ENCODE results near the gene CASZ1. TPM values are rescaled to one million over a fixed set of nuclear protein-coding genes. Genes with fewer than 3 reads are reported as not detected.
A peak's percentile ranks its signal among the peaks of the same experiment; 100 is the strongest.

CASZ1 gene
- total RNA-seq, 4 donors from 2014 or later, result 5.2 to 38.5 (median 18.7) TPM

DNA sequence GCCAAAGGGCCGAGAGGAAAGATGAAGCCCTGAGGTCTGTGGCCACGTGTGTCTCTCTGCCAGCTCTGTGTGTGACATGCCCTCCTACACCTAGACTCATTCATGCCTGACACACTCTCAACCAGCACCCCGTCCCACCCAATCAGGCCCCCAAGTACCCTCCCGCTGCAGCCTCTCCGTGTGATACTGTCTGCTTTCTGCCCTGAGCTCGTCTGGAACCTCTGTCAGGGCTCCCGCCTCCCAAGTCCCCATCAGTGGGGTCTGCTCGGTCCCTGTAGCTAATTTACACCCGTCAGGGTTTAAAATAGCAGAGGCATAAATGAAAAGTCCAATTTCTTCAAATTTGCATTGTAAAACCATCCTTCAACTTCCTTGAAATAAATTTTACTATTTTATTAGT lies 20.7 kb downstream of the CASZ1 start:
- H3K4me1 ChIP-seq, result peaks cover 10 to 11% of the 10 kb centered on the region in 2 donors
- no peaks in the 10 kb centered on the region for H3K27me3 ChIP-seq
- no peak overlapping the region for H3K27ac ChIP-seq
- no peaks in the 10 kb centered on the region for H3K36me3 ChIP-seq
- peak in 1 of 2 donors; percentile 15 for DNase-seq
- H3K4me3 ChIP-seq (replicated peaks in 1 of 3), result no peak overlapping the region
- WGBS, 2 donors, result 57 to 69% methylated on average over 9 of the region's 9 CpGs
- intact Hi-C loops (cut with DNase I), result no loop called here
- no peaks in the 10 kb centered on the region for H3K9me3 ChIP-seq
- no peak for TF ChIP-seq POLR2A (IDR thresholded peaks at IDR 0.05)
- TF ChIP-seq, protein P1, sequence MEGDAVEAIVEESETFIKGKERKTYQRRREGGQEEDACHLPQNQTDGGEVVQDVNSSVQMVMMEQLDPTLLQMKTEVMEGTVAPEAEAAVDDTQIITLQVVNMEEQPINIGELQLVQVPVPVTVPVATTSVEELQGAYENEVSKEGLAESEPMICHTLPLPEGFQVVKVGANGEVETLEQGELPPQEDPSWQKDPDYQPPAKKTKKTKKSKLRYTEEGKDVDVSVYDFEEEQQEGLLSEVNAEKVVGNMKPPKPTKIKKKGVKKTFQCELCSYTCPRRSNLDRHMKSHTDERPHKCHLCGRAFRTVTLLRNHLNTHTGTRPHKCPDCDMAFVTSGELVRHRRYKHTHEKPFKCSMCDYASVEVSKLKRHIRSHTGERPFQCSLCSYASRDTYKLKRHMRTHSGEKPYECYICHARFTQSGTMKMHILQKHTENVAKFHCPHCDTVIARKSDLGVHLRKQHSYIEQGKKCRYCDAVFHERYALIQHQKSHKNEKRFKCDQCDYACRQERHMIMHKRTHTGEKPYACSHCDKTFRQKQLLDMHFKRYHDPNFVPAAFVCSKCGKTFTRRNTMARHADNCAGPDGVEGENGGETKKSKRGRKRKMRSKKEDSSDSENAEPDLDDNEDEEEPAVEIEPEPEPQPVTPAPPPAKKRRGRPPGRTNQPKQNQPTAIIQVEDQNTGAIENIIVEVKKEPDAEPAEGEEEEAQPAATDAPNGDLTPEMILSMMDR (IDR thresholded peaks at IDR 0.05), result no peak

GRCh38 chr1:10774615-10775310 lies 21.7 kb downstream of the CASZ1 start:
- intact Hi-C loops (cut with DNase I), result no loop called here
- no peak for DNase-seq
- no peak for TF ChIP-seq POLR2A (IDR thresholded peaks at IDR 0.05)
- TF ChIP-seq, protein P1 (IDR thresholded peaks at IDR 0.05), result no peak

DNA sequence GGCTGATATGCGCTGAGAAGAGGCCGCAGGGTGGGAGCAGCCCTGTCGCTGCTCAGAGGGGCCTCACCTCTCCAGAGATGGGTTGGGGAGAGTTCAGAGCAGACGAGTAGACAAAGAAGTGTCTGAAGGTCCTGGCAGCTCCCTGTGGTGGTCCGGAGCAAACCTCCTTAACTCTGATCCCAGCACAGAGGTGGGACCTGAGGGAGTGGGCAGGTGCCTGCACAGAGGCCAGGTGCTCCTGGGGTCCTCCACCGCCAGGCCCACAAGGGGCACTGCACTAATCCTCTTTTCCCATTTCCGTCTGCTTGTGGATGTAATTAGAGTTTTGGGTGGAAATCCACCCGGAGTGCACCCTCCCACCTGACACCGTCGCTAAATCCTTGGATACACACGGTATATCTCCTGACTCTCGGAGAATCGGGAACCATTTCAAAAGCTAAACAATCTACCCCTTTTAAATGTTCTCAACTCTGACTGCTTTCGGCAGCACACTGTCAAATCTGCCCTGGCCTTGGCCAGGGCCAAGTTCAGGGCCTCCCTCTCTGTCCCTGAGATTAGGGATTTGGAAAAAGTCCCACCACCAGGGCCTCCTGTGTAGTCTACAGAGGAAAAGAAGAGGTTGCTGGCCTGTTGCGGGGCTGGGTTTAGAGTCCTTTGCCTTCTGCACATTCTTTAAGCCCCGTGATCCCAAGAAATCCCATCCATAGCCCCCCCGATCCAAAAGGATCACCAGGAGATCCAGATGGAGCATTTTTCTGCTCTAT lies 22.4 kb downstream of the CASZ1 start:
- DNase-seq, result no peak
- 94 to 95% methylated on average over 13 to 17 of the region's 17 CpGs for WGBS, 2 donors
- H3K36me3 ChIP-seq, result no peaks in the 10 kb centered on the region
- intact Hi-C loops (cut with DNase I), result no loop called here
- no peaks in the 10 kb centered on the region for H3K27me3 ChIP-seq
- no peak overlapping the region for H3K27ac ChIP-seq
- H3K9me3 ChIP-seq, result no peaks in the 10 kb centered on the region
- H3K4me1 ChIP-seq, result peaks cover 8 to 11% of the 10 kb centered on the region in 2 donors
- H3K4me3 ChIP-seq (replicated peaks in 1 of 3), result no peak overlapping the region
- TF ChIP-seq POLR2A (IDR thresholded peaks at IDR 0.05), result no peak
- TF ChIP-seq, protein P1 (IDR thresholded peaks at IDR 0.05), result no peak

More at GRCh38 chr1:10774615-10775310, 21.7 kb downstream of the CASZ1 start:
- H3K27ac ChIP-seq, result no peak overlapping the region
- no peak overlapping the region for H3K4me3 ChIP-seq (replicated peaks in 1 of 3)
- WGBS, 2 donors, result 74 to 85% methylated on average over 17 of the region's 17 CpGs
- no peaks in the 10 kb centered on the region for H3K36me3 ChIP-seq
- no peaks in the 10 kb centered on the region for H3K9me3 ChIP-seq
- H3K4me1 ChIP-seq, result peaks cover 10 to 11% of the 10 kb centered on the region in 2 donors
- H3K27me3 ChIP-seq, result no peaks in the 10 kb centered on the region

GRCh38 chr1:10773376-10773775 lies 23.1 kb downstream of the CASZ1 start:
- H3K4me1 ChIP-seq, result peaks cover 4 to 8% of the 10 kb centered on the region in 2 donors
- no peak overlapping the region for H3K4me3 ChIP-seq (replicated peaks in 1 of 3)
- 79 to 89% methylated on average over 7 to 12 of the region's 12 CpGs for WGBS, 2 donors
- no peaks in the 10 kb centered on the region for H3K36me3 ChIP-seq
- no peak overlapping the region for H3K27ac ChIP-seq
- no peaks in the 10 kb centered on the region for H3K27me3 ChIP-seq
- intact Hi-C loops (cut with DNase I), result no loop called here
- DNase-seq, result no peak
- TF ChIP-seq, protein P1 (IDR thresholded peaks at IDR 0.05), result no peak
- no peaks in the 10 kb centered on the region for H3K9me3 ChIP-seq

DNA sequence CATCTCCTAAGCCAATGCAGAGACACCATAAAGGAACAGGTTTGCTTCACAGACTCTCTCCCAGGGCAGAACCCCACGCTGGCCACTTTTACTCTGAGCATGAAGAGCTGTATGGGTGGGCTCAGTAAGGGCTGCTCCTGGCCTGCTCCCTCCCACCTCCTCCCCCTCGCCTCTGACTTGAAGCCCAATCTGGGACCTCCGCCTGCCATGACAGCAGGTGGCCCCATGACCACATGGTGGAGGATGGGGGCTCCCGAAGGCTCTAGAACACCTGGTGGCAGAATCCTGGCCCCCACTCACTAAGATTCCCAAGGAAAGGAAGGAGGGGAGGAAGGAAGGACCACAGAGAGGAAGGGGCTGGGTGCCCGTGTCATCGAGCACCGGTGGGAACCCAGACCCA lies 23.7 kb downstream of the CASZ1 start:
- WGBS, 2 donors, result 93 to 96% methylated on average over 6 to 7 of the region's 7 CpGs
- no peak for TF ChIP-seq POLR2A (IDR thresholded peaks at IDR 0.05)
- TF ChIP-seq, protein P1 (IDR thresholded peaks at IDR 0.05), result no peak
- H3K9me3 ChIP-seq, result no peaks in the 10 kb centered on the region
- no peak overlapping the region for H3K27ac ChIP-seq
- intact Hi-C loops (cut with DNase I), result no loop called here
- H3K4me1 ChIP-seq, result peaks cover 4 to 8% of the 10 kb centered on the region in 2 donors
- H3K36me3 ChIP-seq, result no peaks in the 10 kb centered on the region
- DNase-seq, result no peak
- H3K4me3 ChIP-seq (replicated peaks in 1 of 3), result no peak overlapping the region
- H3K27me3 ChIP-seq, result no peaks in the 10 kb centered on the region

Measured in thyroid gland (tissue), 4 donors.